ENCODE measurements around the gene GPR12.

DNA sequence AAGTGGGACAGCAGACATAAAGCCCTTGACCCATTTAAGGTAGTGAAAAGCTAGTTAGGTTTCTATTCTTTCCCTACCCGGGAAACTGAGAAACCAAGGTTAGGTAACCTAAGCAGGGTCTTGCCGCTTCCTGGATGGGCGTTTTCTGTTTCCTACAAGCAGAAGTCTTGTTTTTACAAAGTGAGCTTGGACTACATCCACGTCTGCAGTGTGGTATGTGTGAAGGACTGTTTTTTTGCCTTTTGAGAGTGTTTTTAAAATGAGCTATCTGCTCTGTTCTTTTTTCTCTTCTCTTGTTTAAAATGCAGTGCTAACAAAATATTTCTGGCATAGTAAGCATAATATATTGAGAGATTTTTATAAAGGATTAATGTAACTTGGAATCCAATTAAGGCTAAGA lies 49.4 kb downstream of the GPR12 start:
- TF ChIP-seq POLR2A (IDR thresholded peaks at IDR 0.05; ENCODE audit: low read length) (no peak), GATA1 (IDR thresholded peaks at IDR 0.05; ENCODE audit: low read depth, low read length) (no peak)

All from erythroblast (primary cell).